ENCODE measurements around the gene GAN. TPM values are rescaled to one million over a fixed set of nuclear protein-coding genes. Genes with fewer than 3 reads are reported as not detected.

Gene GAN
- total RNA-seq, 1 experiment from 2014 or later: 25.4 TPM

DNA sequence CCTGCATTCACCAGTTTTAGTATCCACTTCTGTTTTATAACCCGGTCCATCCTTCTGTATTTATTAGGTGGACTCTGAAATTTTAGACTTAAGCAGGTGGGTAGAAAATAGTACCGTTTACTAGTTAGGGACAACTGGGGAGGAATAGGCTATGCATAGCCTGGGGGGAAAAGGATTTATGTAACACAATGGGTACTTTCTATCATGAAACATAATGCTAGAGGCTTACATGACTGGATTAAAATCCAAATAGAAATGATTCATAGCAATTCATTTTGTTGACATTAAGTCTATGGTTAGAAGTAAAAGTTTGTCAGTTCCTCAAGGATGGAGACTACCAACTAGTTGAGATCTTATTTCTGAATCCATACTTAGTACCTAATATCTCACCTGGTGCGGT is 18.6 kb downstream of the GAN start (continued):
- TF ChIP-seq, protein P1, sequence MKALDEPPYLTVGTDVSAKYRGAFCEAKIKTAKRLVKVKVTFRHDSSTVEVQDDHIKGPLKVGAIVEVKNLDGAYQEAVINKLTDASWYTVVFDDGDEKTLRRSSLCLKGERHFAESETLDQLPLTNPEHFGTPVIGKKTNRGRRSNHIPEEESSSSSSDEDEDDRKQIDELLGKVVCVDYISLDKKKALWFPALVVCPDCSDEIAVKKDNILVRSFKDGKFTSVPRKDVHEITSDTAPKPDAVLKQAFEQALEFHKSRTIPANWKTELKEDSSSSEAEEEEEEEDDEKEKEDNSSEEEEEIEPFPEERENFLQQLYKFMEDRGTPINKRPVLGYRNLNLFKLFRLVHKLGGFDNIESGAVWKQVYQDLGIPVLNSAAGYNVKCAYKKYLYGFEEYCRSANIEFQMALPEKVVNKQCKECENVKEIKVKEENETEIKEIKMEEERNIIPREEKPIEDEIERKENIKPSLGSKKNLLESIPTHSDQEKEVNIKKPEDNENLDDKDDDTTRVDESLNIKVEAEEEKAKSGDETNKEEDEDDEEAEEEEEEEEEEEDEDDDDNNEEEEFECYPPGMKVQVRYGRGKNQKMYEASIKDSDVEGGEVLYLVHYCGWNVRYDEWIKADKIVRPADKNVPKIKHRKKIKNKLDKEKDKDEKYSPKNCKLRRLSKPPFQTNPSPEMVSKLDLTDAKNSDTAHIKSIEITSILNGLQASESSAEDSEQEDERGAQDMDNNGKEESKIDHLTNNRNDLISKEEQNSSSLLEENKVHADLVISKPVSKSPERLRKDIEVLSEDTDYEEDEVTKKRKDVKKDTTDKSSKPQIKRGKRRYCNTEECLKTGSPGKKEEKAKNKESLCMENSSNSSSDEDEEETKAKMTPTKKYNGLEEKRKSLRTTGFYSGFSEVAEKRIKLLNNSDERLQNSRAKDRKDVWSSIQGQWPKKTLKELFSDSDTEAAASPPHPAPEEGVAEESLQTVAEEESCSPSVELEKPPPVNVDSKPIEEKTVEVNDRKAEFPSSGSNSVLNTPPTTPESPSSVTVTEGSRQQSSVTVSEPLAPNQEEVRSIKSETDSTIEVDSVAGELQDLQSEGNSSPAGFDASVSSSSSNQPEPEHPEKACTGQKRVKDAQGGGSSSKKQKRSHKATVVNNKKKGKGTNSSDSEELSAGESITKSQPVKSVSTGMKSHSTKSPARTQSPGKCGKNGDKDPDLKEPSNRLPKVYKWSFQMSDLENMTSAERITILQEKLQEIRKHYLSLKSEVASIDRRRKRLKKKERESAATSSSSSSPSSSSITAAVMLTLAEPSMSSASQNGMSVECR (CRISPR knock-in tag; IDR thresholded peaks at IDR 0.05; ENCODE audit: borderline replicate concordance): no peak
- TF ChIP-seq, protein P2, sequence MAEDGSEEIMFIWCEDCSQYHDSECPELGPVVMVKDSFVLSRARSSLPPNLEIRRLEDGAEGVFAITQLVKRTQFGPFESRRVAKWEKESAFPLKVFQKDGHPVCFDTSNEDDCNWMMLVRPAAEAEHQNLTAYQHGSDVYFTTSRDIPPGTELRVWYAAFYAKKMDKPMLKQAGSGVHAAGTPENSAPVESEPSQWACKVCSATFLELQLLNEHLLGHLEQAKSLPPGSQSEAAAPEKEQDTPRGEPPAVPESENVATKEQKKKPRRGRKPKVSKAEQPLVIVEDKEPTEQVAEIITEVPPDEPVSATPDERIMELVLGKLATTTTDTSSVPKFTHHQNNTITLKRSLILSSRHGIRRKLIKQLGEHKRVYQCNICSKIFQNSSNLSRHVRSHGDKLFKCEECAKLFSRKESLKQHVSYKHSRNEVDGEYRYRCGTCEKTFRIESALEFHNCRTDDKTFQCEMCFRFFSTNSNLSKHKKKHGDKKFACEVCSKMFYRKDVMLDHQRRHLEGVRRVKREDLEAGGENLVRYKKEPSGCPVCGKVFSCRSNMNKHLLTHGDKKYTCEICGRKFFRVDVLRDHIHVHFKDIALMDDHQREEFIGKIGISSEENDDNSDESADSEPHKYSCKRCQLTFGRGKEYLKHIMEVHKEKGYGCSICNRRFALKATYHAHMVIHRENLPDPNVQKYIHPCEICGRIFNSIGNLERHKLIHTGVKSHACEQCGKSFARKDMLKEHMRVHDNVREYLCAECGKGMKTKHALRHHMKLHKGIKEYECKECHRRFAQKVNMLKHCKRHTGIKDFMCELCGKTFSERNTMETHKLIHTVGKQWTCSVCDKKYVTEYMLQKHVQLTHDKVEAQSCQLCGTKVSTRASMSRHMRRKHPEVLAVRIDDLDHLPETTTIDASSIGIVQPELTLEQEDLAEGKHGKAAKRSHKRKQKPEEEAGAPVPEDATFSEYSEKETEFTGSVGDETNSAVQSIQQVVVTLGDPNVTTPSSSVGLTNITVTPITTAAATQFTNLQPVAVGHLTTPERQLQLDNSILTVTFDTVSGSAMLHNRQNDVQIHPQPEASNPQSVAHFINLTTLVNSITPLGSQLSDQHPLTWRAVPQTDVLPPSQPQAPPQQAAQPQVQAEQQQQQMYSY (CRISPR knock-in tag; IDR thresholded peaks at IDR 0.05): no peak
- TF ChIP-seq, protein P3, sequence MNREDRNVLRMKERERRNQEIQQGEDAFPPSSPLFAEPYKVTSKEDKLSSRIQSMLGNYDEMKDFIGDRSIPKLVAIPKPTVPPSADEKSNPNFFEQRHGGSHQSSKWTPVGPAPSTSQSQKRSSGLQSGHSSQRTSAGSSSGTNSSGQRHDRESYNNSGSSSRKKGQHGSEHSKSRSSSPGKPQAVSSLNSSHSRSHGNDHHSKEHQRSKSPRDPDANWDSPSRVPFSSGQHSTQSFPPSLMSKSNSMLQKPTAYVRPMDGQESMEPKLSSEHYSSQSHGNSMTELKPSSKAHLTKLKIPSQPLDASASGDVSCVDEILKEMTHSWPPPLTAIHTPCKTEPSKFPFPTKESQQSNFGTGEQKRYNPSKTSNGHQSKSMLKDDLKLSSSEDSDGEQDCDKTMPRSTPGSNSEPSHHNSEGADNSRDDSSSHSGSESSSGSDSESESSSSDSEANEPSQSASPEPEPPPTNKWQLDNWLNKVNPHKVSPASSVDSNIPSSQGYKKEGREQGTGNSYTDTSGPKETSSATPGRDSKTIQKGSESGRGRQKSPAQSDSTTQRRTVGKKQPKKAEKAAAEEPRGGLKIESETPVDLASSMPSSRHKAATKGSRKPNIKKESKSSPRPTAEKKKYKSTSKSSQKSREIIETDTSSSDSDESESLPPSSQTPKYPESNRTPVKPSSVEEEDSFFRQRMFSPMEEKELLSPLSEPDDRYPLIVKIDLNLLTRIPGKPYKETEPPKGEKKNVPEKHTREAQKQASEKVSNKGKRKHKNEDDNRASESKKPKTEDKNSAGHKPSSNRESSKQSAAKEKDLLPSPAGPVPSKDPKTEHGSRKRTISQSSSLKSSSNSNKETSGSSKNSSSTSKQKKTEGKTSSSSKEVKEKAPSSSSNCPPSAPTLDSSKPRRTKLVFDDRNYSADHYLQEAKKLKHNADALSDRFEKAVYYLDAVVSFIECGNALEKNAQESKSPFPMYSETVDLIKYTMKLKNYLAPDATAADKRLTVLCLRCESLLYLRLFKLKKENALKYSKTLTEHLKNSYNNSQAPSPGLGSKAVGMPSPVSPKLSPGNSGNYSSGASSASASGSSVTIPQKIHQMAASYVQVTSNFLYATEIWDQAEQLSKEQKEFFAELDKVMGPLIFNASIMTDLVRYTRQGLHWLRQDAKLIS (CRISPR knock-in tag; IDR thresholded peaks at IDR 0.05; ENCODE audit: borderline replicate concordance): no peak
- TF ChIP-seq ZNF671 (CRISPR knock-in tag; IDR thresholded peaks at IDR 0.05) (no peak), GTF2I (CRISPR knock-in tag; conservative IDR thresholded peaks at IDR 0.05) (no peak)
- TF ChIP-seq, protein P4, sequence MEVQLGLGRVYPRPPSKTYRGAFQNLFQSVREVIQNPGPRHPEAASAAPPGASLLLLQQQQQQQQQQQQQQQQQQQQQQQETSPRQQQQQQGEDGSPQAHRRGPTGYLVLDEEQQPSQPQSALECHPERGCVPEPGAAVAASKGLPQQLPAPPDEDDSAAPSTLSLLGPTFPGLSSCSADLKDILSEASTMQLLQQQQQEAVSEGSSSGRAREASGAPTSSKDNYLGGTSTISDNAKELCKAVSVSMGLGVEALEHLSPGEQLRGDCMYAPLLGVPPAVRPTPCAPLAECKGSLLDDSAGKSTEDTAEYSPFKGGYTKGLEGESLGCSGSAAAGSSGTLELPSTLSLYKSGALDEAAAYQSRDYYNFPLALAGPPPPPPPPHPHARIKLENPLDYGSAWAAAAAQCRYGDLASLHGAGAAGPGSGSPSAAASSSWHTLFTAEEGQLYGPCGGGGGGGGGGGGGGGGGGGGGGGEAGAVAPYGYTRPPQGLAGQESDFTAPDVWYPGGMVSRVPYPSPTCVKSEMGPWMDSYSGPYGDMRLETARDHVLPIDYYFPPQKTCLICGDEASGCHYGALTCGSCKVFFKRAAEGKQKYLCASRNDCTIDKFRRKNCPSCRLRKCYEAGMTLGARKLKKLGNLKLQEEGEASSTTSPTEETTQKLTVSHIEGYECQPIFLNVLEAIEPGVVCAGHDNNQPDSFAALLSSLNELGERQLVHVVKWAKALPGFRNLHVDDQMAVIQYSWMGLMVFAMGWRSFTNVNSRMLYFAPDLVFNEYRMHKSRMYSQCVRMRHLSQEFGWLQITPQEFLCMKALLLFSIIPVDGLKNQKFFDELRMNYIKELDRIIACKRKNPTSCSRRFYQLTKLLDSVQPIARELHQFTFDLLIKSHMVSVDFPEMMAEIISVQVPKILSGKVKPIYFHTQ (CRISPR knock-in tag; IDR thresholded peaks at IDR 0.05): no peak
- TF ChIP-seq, protein P5, sequence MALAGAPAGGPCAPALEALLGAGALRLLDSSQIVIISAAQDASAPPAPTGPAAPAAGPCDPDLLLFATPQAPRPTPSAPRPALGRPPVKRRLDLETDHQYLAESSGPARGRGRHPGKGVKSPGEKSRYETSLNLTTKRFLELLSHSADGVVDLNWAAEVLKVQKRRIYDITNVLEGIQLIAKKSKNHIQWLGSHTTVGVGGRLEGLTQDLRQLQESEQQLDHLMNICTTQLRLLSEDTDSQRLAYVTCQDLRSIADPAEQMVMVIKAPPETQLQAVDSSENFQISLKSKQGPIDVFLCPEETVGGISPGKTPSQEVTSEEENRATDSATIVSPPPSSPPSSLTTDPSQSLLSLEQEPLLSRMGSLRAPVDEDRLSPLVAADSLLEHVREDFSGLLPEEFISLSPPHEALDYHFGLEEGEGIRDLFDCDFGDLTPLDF (CRISPR knock-in tag; IDR thresholded peaks at IDR 0.05): no peak

DNA sequence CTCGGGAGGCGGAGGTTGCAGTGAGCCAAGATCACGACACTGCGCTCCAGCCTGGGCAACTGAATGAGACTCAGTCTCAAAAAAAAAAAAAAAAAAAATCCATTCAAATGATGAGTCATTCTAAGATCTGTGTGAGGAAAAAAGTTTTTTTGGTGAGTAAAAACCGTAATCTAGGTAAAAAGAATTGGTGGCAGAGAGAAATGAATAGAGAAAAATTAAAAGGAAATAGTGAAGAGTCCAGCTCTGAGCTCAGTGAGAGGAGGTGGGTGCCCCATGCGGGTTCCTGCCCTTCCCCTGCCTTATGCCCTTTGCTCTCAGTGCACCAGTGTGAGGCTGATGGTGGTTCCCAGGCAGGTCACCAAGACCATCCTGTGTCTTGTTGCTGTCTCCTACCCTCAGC is 20.9 kb downstream of the GAN start:
- H3K4me1 Mint-ChIP-seq: peaks cover 21% of the 10 kb centered on the region
- H3K4me3 Mint-ChIP-seq: no peak overlapping the region
- H3K36me3 Mint-ChIP-seq: peaks cover 26% of the 10 kb centered on the region
- DNase-seq (ENCODE audit: low spot score): no peak
- CTCF ChIA-PET: interaction anchor here (0.7 kb wide), 1 partner anchor 93 kb away, joined by 3 read pairs; no protein-coding TSS in a partner anchor
- no peaks in the 10 kb centered on the region for H3K27me3 Mint-ChIP-seq (ENCODE audit: low read depth)
- ATAC-seq: no peak
- peaks cover 25% of the 10 kb centered on the region for H3K9me3 Mint-ChIP-seq
- POLR2A ChIA-PET: interaction anchor here (0.6 kb wide), 1 partner anchor 15 kb away, joined by 3 read pairs; no protein-coding TSS in a partner anchor
- H3K27ac Mint-ChIP-seq: no peak overlapping the region
- no peak for TF ChIP-seq NR2C2 (CRISPR knock-in tag; IDR thresholded peaks at IDR 0.05)
- TF ChIP-seq ZBTB21 (CRISPR knock-in tag; IDR thresholded peaks at IDR 0.05; ENCODE audit: borderline replicate concordance): no peak
- TF ChIP-seq, protein P3 (CRISPR knock-in tag; IDR thresholded peaks at IDR 0.05; ENCODE audit: borderline replicate concordance): no peak
- TF ChIP-seq ZNF416 (CRISPR knock-in tag; IDR thresholded peaks at IDR 0.05): no peak
- no peak for TF ChIP-seq JAZF1 (CRISPR knock-in tag; IDR thresholded peaks at IDR 0.05)
- TF ChIP-seq, protein P6, sequence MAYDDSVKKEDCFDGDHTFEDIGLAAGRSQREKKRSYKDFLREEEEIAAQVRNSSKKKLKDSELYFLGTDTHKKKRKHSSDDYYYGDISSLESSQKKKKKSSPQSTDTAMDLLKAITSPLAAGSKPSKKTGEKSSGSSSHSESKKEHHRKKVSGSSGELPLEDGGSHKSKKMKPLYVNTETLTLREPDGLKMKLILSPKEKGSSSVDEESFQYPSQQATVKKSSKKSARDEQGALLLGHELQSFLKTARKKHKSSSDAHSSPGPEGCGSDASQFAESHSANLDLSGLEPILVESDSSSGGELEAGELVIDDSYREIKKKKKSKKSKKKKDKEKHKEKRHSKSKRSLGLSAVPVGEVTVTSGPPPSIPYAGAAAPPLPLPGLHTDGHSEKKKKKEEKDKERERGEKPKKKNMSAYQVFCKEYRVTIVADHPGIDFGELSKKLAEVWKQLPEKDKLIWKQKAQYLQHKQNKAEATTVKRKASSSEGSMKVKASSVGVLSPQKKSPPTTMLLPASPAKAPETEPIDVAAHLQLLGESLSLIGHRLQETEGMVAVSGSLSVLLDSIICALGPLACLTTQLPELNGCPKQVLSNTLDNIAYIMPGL (CRISPR knock-in tag; IDR thresholded peaks at IDR 0.05): no peak
